ENCODE measurements around the gene TMEM51. TPM values are rescaled to one million over a fixed set of nuclear protein-coding genes. Genes with fewer than 3 reads are reported as not detected.

The TMEM51 gene
- total and polyA plus RNA-seq, 2 of the 13 experiments (the other 11 are each of a cell fraction or from before 2014, with no cell fraction given), result 12.2 to 22.3 TPM

- TF ChIP-seq FOXP4 (CRISPR knock-in tag; IDR thresholded peaks at IDR 0.05), result no peak
- no peak for TF ChIP-seq ZBTB3 (CRISPR knock-in tag; IDR thresholded peaks at IDR 0.05; ENCODE audit: borderline replicate concordance, low read depth)
- TF ChIP-seq USF2 (IDR thresholded peaks at IDR 0.05; ENCODE audit: low read depth, low read length), result no peak
- TF ChIP-seq USF2 (CRISPR knock-in tag; IDR thresholded peaks at IDR 0.05; ENCODE audit: borderline replicate concordance), result no peak
- TF ChIP-seq KDM5B (CRISPR knock-in tag; IDR thresholded peaks at IDR 0.05; ENCODE audit: borderline replicate concordance), result no peak
- TF ChIP-seq E2F2 (CRISPR knock-in tag; IDR thresholded peaks at IDR 0.05; ENCODE audit: borderline replicate concordance), result no peak
- TF ChIP-seq ZNF629 (CRISPR knock-in tag; conservative IDR thresholded peaks at IDR 0.05), result peak; percentile 97
- no peak for TF ChIP-seq MLXIP (CRISPR knock-in tag; IDR thresholded peaks at IDR 0.05; ENCODE audit: borderline replicate concordance)
- TF ChIP-seq RCOR2 (CRISPR knock-in tag; IDR thresholded peaks at IDR 0.05), result peak; percentile 34; the same call in 1 of the 2 replicates
- TF ChIP-seq ZEB1 (IDR thresholded peaks at IDR 0.05; ENCODE audit: insufficient replicate concordance, low read depth), result peak; percentile 66
These were observed 27.5 kb downstream of the TMEM51 start (continued) for GRCh38 chr1:15180945-15181523.
